Activated naive CD4-positive, alpha-beta T cell treated with anti-CD3 and anti-CD28 coated beads, Interleukin-2, amount 50 U/mL, for 72 hours (primary cell): ENCODE data around the gene NUDT14. TPM values are rescaled to one million over a fixed set of nuclear protein-coding genes. Genes with fewer than 3 reads are reported as not detected.

Experiments used
- ATAC-seq, 2 donors: fragments of 150-1000 bp; cut with Tn5 transposase; 2 replicates each; pipeline ENCODE4 v1.10.0; 2021; ENCODE audit warnings: mild to moderate bottlenecking in 2 of 2, moderate library complexity in 2 of 2
- DNase-seq, 2 donors: peaks; one replicate each; pipeline ENCODE4 v3.0.0; 2021 to 2022; ENCODE audit warnings: low spot score in 2 of 2
- H3K27ac Mint-ChIP-seq, 2 donors: one replicate each; pipeline ENCODE4 v1.8.0; 2022; ENCODE audit warnings: mild to moderate bottlenecking in 2 of 2, mixed read lengths in 2 of 2
- H3K36me3 Mint-ChIP-seq, 2 donors: one replicate each; pipeline ENCODE4 v1.8.0; 2022; ENCODE audit warnings: mixed read lengths in 2 of 2
- H3K9me3 Mint-ChIP-seq, 2 donors: one replicate each; pipeline ENCODE4 v1.8.0; 2022; ENCODE audit warnings: mixed read lengths in 2 of 2
- total RNA-seq, 2 donors: library from RNA; stranded (reverse); gene quantifications; one replicate each; pipeline ENCODE4 v1.2.3, GENCODE V29; 2022

Gene NUDT14
- 10 to 100 TPM; 20.0 to 22.6 TPM for total RNA-seq

GRCh38 chr14:105180592-105181548 is at the start of gene NUDT14:
Gene NUDT14, minus strand, starts transcription at chr14:105181312. Its CDS starts 103 bp downstream, at chr14:105181209.
- no peaks in the 10 kb centered on the region for H3K36me3 Mint-ChIP-seq
- ATAC-seq = peak; percentile 84 to 86
- peak within 1 kb of the TSS in 1 of 2 donors; percentile 27 for H3K27ac Mint-ChIP-seq
- no peaks in the 10 kb centered on the region for H3K9me3 Mint-ChIP-seq
- peak; percentile 76 to 83 for DNase-seq

- Mint-ChIP-seq H3K36me3 (no peaks in the 10 kb centered on the region), H3K9me3 (no peaks in the 10 kb centered on the region), H3K27ac (no peak overlapping the region)
- DNase-seq (no peak), ATAC-seq (no peak)
Measured at GRCh38 chr14:105229099-105229655, 48.1 kb upstream of the NUDT14 start.

- H3K9me3 Mint-ChIP-seq = no peaks in the 10 kb centered on the region
- H3K27ac Mint-ChIP-seq = no peak overlapping the region
- H3K36me3 Mint-ChIP-seq = no peaks in the 10 kb centered on the region
- DNase-seq = no peak
- no peak for ATAC-seq
Measured at GRCh38 chr14:105228562-105228961, 47.5 kb upstream of the NUDT14 start.

- no peaks in the 10 kb centered on the region for H3K9me3 Mint-ChIP-seq
- peak overlapping the region in 1 of 2 donors; percentile 6 for H3K27ac Mint-ChIP-seq
- H3K36me3 Mint-ChIP-seq = no peaks in the 10 kb centered on the region
- DNase-seq (no peak), ATAC-seq (no peak)
Measured at GRCh38 chr14:105227346-105227745, 46.2 kb upstream of the NUDT14 start.

- Mint-ChIP-seq H3K9me3 (no peaks in the 10 kb centered on the region), H3K27ac (peak overlapping the region in 1 of 2 donors; percentile 48), H3K36me3 (no peaks in the 10 kb centered on the region)
- ATAC-seq (no peak), DNase-seq (no peak)
Measured at GRCh38 chr14:105226198-105226597, 45.1 kb upstream of the NUDT14 start.

- H3K27ac Mint-ChIP-seq = no peak overlapping the region
- H3K36me3 Mint-ChIP-seq = no peaks in the 10 kb centered on the region
- ATAC-seq = no peak
- no peaks in the 10 kb centered on the region for H3K9me3 Mint-ChIP-seq
- DNase-seq = no peak
Measured at GRCh38 chr14:105224845-105225570, 43.9 kb upstream of the NUDT14 start.

- Mint-ChIP-seq H3K36me3 (no peaks in the 10 kb centered on the region), H3K9me3 (no peaks in the 10 kb centered on the region), H3K27ac (no peak overlapping the region)
- DNase-seq (no peak), ATAC-seq (no peak)
Measured at GRCh38 chr14:105223770-105224544, 42.8 kb upstream of the NUDT14 start.

- ATAC-seq (no peak), DNase-seq (no peak)
- Mint-ChIP-seq H3K9me3 (no peaks in the 10 kb centered on the region), H3K27ac (no peak overlapping the region), H3K36me3 (no peaks in the 10 kb centered on the region)
Measured at GRCh38 chr14:105223260-105223659, 42.1 kb upstream of the NUDT14 start.

GRCh38 chr14:105221598-105222178 is 40.6 kb upstream of the NUDT14 start:
- ATAC-seq = no peak
- no peak overlapping the region for H3K27ac Mint-ChIP-seq
- H3K36me3 Mint-ChIP-seq = no peaks in the 10 kb centered on the region

GRCh38 chr14:105220699-105221597 is 39.8 kb upstream of the NUDT14 start:
- DNase-seq = no peak
- Mint-ChIP-seq H3K36me3 (peaks cover 0 to under 1% of the 10 kb centered on the region in 2 donors), H3K27ac (peak overlapping the region in 1 of 2 donors; percentile 56), H3K9me3 (no peaks in the 10 kb centered on the region)
- ATAC-seq = no peak

More at GRCh38 chr14:105221598-105222178, 40.6 kb upstream of the NUDT14 start:
- H3K9me3 Mint-ChIP-seq = no peaks in the 10 kb centered on the region
- no peak for DNase-seq

- H3K36me3 Mint-ChIP-seq = peaks cover 0 to 9% of the 10 kb centered on the region in 2 donors
- no peak for DNase-seq
- no peak overlapping the region for H3K27ac Mint-ChIP-seq
- ATAC-seq = no peak
- no peaks in the 10 kb centered on the region for H3K9me3 Mint-ChIP-seq
Measured at GRCh38 chr14:105219753-105220152, 38.6 kb upstream of the NUDT14 start.

GRCh38 chr14:105219043-105219612 is 38.0 kb upstream of the NUDT14 start:
- H3K27ac Mint-ChIP-seq = peak overlapping the region; percentile 65
- H3K9me3 Mint-ChIP-seq = no peaks in the 10 kb centered on the region
- ATAC-seq = no peak
- H3K36me3 Mint-ChIP-seq = peaks cover 0 to 9% of the 10 kb centered on the region in 2 donors
- DNase-seq = no peak

- DNase-seq (no peak), ATAC-seq (no peak)
- no peaks in the 10 kb centered on the region for H3K9me3 Mint-ChIP-seq
- H3K36me3 Mint-ChIP-seq = peaks cover 0 to 9% of the 10 kb centered on the region in 2 donors
- H3K27ac Mint-ChIP-seq = no peak overlapping the region
Measured at GRCh38 chr14:105218611-105219010, 37.5 kb upstream of the NUDT14 start.

GRCh38 chr14:105217774-105218173 is 36.7 kb upstream of the NUDT14 start:
- H3K36me3 Mint-ChIP-seq = peaks cover 0 to 9% of the 10 kb centered on the region in 2 donors
- peak overlapping the region in 1 of 2 donors; percentile 48 for H3K27ac Mint-ChIP-seq
- H3K9me3 Mint-ChIP-seq = no peaks in the 10 kb centered on the region
- DNase-seq = no peak
- no peak for ATAC-seq
